ENCODE results near the gene CEP70.
A peak's percentile ranks its signal among the peaks of the same experiment; 100 is the strongest.
"Not testable (repeated sequence)": the region's sequence is repeated elsewhere in the genome, so short reads cannot be mapped to it uniquely, and the experiment has no call there.

CEP70 gene

DNA sequence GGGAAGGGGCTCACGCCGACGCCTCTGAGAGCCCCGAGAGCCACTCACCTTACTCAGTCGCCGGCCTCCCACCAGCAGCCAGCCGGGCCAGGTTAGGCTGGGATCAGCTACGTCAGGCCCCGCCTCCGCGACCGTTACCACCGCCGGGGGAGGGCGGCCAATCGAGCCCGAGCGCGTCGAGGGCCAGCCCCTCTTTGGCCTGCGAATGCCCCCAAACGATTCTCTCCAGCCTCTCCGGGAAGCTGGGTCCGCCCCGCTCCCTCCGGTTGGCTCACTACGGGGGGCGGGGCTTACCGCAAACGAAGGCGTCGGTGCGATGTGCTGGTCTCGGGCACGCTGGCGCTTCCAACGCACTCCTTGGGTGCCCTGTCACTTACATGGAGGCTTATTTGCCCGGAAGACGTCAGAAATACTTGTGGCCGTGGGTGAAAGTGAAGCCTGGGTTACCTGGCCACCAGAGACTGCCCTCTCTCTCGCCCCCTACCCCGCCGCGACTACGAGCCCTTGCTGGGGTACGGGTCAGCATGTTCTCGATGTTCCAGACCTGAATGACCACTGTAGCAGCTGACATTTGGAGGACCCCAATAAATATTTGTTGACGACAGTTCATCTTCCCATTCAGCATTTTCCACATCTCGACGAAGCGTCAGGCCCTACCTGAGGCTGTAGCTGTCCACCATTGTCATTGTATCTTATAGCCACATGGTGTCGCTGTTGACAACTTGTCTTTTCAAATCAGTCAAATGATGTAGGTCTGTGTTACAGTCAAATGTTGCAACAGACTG, at the start of gene CEP70:
Gene CEP70 (minus strand): TSS at position 111 of the 785 bp plus-strand sequence. CDS start 21,333 bp downstream, outside the sequence.
- peak; percentile 71 to 79 for DNase-seq

- DNase-seq = no peak
Observed at GRCh38 chr3:138642927-138643253, 48.8 kb upstream of the CEP70 start.

DNA sequence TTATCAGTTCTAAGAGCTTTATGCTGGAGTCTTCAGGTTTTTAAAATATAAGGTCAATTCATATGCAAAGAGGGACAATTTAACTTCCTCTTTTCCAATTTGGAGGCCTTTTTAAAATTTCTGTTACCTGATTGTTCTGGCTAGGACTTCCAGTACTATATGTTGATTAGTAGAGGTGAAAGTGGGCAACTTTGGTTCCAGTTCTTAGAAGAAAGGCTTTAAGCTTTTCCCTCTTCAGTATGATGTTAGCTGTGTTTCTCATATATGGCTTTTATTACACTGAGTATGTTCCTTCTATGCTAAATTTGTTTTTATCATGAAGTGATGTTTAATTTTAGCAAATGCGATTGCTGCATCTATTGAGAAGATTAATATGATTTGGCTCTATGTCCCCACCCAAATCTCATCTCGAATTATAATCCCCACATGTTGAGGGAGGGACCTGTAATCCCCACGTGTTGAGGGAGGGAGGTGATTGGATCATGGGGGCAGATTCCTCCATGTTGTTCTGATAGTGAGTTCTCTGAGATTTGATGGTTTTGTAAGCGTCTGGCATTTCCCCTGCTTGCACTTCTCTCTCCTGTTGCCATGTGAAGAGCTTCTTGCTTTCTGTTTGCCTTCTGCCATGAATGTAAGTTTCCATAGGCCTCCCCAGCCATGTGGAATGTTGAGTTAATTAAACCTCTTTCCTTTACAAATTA, 48.3 kb upstream of the CEP70 start:
- no peak for DNase-seq

DNA sequence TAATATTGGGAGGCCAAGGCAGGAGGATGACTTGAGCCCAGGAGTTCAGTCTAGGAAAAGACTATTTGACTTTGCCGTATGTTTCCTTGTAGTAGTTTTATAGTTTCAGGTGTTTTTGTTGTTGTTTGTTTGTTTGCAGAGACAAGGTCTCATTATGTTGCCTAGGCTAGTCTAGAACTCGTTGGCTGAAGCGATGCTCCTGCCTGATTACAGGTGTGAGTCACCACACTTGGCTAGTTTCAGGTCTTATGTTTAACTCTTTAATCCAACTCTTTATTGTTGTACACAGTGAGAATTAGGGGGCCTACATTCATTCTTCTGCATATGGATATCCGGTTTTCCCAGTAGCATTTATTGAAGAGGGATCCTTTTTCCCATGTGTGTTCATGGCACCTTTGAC, 46.5 kb upstream of the CEP70 start:
- no peak for DNase-seq

GRCh38 chr3:138638641-138639040, 44.6 kb upstream of the CEP70 start:
- DNase-seq = no peak

DNA sequence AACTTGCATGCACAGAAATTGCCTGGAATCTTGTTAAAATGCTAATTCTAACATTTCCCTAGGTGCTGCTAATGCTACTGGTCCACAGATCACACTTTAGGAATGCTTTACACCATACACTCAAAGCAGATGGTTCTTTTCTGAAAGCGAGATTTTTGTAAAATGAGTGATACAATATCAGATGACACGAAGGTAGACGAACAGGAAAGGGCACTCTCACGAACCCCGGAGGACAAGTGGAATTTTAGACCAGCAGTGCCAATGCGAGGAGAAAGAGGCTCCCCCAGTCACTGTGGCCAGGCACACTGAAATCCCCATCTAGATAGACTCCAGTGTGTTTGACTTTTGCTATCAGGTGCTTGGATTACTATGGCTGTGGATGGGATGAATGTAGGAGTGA, 35.5 kb upstream of the CEP70 start:
- no peak for DNase-seq

DNA sequence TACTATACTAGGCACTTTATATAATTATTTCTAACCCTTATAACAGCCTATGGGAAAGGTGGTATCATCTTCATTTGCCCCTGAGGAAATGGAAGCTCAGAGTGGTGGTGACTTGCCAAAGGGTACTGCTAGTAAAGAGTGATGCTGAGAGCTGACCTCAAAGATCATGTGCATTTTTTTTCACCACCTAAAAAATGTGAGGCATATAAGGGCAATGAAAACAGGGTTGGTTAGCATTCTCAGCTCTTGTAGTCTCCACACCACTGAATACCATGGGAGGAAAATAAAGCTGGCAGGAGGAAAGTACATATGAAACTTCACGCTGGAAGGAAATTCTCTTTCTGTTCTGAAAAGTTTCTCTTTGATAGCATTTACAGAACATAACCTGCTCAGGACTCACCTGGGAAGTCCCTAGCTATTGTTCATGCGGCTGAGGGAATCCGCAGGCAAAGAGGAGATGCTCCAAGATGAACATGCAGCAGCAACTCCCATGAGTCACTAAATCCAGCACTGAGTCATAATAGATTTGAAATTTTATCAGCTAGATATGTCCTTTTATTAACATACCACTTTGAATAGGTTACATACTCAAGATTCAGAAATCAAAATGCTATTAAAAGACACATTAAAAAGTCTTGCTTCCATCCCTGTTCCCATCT, 31.8 kb upstream of the CEP70 start:
- DNase-seq = no peak

DNA sequence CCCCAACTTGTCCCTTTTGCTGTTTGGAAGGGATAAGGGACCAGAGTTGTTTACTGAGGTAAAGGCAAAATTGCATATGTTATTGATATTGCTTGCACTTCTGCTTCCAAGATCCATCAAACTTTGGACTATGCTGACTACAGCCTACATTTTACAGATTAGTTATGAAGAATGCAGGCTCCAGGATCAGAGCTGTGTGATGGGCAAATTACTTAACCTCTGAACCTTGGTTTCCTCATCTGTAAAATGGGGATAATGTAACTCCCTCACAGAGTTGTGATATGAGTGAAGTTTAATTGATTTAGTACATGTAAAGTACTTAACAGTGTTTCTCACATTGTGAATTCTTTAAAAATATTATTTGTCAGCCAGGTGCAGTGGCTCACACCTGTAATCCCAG, 30.5 kb upstream of the CEP70 start:
- no peak for DNase-seq

- DNase-seq = no peak
Observed at GRCh38 chr3:138620431-138620830, 26.4 kb upstream of the CEP70 start.

DNA sequence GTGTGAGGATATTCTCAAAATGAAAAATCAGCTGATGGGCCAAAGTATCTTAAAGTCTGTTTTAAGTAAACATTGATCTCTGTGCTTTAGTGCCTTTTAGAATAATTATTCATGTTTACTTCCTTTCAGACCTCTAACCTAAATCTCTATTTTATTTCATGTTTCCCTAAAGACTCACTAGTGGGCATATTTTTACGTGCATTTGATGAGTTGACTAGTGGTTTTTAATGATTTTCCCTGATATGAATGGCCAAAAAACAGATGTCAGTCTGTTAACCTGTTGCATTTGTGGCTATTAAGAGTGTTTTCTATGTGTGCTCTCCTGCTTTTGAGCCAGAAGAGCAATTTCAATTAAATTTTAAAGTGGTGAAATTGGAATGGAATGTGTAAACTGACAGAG, 21.4 kb upstream of the CEP70 start:
- DNase-seq = no peak

GRCh38 chr3:138609898-138610266, 15.8 kb upstream of the CEP70 start:
- DNase-seq = no peak

GRCh38 chr3:138608322-138609135, 14.5 kb upstream of the CEP70 start, which contains the start of gene FAIM:
Gene FAIM, plus strand, starts transcription at chr3:138608771. Its CDS starts 10,956 bp downstream, at chr3:138619727.
- DNase-seq = peak; percentile 51 to 57

DNA sequence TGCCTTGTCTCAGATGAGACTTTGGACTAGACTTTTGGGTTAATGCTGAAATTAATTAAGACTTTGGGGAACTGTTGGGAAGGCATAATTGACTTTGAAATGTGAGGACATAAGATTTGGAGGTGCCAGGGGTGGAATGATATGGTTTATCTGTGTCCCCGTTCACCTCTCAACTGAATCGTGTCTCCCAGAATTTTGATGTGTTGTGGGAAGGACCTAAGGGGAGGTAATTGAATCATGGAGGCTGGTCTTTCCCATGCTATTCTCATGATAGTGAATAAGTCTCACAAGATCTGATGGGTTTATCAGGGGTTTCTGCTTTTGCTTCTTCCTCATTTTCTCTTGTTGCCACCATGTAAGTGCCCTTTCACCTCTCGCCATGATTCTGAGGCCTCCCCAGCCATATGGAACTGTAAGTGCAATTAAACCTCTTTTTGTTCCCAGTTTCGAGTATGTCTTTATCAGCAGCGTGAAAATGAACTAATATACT, 10.1 kb upstream of the CEP70 start:
- not testable (repeated sequence) for DNase-seq

GRCh38 chr3:138601661-138602060, 7.6 kb upstream of the CEP70 start:
- DNase-seq = not testable (repeated sequence)

DNA sequence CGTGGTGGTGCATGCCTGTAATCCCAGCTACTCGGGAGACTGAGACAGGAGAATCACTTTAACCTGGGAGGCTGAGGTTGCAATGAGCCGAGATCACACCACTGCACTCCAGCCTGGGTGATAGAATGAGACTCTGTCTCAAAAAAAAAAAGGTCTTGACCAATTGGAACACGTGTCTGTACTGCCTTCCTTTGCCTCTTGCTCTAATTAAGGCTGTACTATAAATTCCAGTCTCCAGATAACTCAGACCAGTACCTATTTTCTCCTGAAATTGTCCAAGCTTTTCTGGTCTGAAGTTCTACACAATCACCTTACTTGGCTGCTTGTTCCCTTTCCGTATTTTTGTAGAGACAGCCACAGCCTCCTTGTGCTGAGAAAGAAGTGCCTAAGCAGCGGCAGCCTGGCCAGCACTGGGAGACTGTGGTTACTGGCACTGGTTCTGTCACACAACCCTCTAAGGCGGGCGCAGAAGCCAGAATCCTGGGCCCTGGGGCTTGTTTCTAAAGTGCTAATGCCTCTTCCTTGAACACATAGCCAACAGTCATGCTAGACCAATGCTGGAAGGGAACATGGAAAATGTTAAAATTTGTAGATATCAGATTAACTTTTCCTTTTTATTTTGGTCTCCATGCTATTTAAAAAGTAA, 6.2 kb upstream of the CEP70 start:
- no peak for DNase-seq

DNA sequence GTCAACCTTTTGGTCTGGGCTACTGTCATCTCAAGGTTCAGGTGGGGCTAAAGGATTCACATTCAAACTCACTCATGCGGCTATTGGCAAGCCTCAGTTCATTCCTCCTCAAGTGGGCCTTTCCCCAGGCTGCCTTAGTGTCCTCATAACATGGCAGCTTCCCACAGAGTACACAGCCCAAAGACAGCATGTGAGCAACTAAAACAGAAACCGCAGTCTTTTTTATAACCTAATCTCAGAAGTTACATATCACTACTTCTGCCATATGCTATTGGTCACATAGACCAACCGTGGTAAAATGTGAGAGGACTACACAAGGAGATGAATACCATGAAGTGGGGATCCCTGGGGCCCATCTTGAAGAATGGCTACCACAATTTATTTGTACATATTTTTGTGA, 4.5 kb upstream of the CEP70 start:
- DNase-seq = no peak

DNA sequence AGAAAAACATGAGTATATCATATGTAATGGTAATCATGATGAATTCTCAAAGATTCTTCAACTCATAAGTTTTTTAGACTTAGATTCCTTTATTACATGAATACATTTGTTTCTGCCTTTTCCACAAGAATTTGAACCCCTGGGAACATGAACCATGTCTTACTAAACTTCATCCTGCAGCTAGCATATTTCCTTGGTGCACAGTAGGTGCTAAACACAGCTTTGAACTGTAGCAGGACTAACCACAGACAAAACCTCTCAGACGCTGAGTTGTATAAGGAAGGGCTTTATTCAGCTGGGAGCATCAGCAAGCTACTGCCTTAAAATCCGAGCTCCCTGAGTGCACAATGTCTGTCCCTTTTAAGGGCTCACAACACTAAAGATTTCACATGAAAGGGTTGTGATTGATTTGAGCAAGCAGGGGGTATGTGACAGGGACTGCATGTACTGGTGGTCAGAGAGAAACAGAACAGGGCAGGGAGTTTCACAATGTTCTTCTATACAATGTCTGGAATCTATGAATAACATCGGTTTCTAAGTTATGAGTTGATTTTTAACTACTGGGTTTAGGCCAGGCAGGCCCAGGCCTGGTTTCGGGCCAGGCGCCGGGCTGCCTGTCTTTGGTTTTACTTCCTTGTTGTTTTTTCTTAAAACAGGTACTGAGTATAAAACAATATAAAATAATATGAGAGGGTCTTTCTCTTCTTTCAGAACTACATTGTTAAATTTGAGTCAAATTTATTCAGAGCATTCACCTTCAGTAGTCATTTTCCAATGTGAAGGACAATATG, 3.3 kb upstream of the CEP70 start:
- not testable (repeated sequence) for DNase-seq

- no peak for DNase-seq
Observed at GRCh38 chr3:138594935-138595610, 1.0 kb upstream of the CEP70 start.

DNA sequence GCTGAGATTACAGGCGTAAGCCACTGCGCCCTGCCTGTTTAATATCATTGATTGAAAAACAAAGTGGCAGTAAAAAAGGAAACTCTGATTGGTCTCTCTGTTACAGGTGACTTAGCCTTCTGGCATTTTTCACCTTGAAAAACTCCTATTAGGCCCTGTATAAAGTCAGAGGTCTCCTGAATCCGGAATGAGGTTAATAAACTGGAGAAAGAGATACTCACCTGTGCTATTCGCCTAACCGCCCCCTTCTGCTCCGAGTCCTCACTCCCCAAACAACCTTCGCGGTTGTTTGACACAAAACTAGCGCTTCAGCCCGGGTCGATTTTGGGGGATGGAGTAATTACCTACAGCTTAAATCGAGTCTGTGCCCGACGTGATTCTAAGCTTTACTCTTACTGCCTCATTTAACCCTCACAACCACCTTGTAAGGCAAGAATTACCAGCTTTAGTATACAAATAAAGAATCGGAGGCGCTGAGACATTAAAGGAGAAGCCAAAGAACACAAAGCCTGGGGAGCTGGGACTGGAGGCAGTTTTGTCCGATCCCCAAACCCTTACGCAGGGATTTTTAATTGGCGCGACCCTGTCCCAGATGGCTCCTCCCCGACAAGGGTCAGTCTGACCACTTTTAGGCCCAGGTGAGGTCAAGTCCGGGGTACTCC, 441 bp downstream of the CEP70 start:
- DNase-seq = no peak

DNA sequence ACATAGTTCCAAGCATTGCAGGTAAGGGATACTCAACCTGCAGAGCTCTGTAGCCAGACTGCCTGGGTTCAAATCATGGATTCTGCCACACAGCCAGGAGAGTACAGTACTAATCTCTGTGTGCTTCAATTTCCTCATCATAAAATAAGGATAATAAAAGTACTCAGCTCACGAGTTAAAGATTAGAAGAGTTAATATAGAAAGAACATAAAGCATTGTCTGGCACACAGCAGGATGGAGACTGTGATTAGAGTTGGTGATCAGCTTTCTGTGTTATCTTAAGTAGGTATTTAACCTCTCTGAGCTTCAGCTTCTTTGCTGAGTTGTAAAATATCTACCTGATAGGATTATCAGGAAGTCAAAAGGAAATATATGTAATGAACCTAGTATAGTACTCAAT, 2.7 kb downstream of the CEP70 start:
- DNase-seq = no peak

All from stimulated activated CD4-positive, alpha-beta T cell treated with anti-CD3 and anti-CD28 coated beads, Interleukin-2, amount 100 ng/mL, for 48 hours (primary cell).